SU-DHL-6 (cell line): Measurements from ENCODE around the gene ELAVL1.

ENCODE experiments used
- H2AFZ ChIP-seq: fragments of 200-600 bp; sonication (generic); 2 replicates; pipeline ENCODE4 v1.6.1; 2014; ENCODE audit warnings: low read depth, mild to moderate bottlenecking, moderate library complexity, mixed read lengths, antibody characterized with exemption, low read length; ENCODE audit not compliant: severe bottlenecking
- H3F3A ChIP-seq: fragments of 200-600 bp; shearing (Covaris generic); 2 replicates; pipeline ENCODE4 v1.6.0; 2016; ENCODE audit warnings: antibody characterized with exemption, mild to moderate bottlenecking; ENCODE audit not compliant: insufficient read depth
- H3K27ac ChIP-seq: fragments of 200-600 bp; sonication (generic); 2 replicates; pipeline ENCODE4 v1.5.1; 2016; ENCODE audit warnings: low read depth, mild to moderate bottlenecking, low read length, moderate library complexity, mixed read lengths
- H3K27me3 ChIP-seq: fragments of 200-600 bp; sonication (generic), shearing (Covaris generic); 2 replicates; pipeline ENCODE4 v1.6.0; 2014; ENCODE audit warnings: mild to moderate bottlenecking, low read length
- H3K36me3 ChIP-seq: fragments of 200-600 bp; sonication (generic); 2 replicates; pipeline ENCODE4 v1.6.1; 2014; ENCODE audit warnings: mild to moderate bottlenecking, low read length, mixed read lengths
- H3K4me2 ChIP-seq: fragments of 300-600, 200-600 bp; shearing (Covaris generic), sonication (generic); 2 replicates; pipeline ENCODE4 v1.6.0; 2014; ENCODE audit warnings: low read length, low read depth, mild to moderate bottlenecking; ENCODE audit not compliant: poor library complexity, severe bottlenecking
- H3K4me3 ChIP-seq: fragments of 200-600 bp; sonication (generic); 2 replicates; pipeline ENCODE4 v1.5.1; 2014; ENCODE audit warnings: antibody characterized with exemption, low read length, mild to moderate bottlenecking, mixed read lengths; ENCODE audit not compliant: insufficient read depth, poor library complexity, severe bottlenecking
- H3K79me2 ChIP-seq: fragments of 200-600 bp; sonication (generic); 2 replicates; pipeline ENCODE4 v1.6.1; 2014; ENCODE audit warnings: mild to moderate bottlenecking, low read length, moderate library complexity; ENCODE audit not compliant: insufficient read depth
- H3K9ac ChIP-seq: fragments of 200-600 bp; sonication (generic); 2 replicates; pipeline ENCODE4 v1.7.0; 2014; ENCODE audit warnings: mild to moderate bottlenecking, low read length
- H3K9me2 ChIP-seq: fragments of 200-600 bp; sonication (generic); replicated peaks from 2 replicates; pipeline ENCODE4 v1.6.1; 2014; ENCODE audit warnings: low read length; ENCODE audit not compliant: insufficient read depth
- H3K9me3 ChIP-seq: fragments of 200-600 bp; sonication (generic); 2 replicates; pipeline ENCODE4 v1.6.1; 2014; ENCODE audit warnings: low read length, mixed read lengths; ENCODE audit not compliant: insufficient read depth
- H4K20me1 ChIP-seq: fragments of 200-600 bp; sonication (generic); 2 replicates; pipeline ENCODE4 v1.6.1; 2014; ENCODE audit warnings: low read depth, mild to moderate bottlenecking, antibody characterized with exemption, low read length, moderate library complexity, mixed read lengths
- EZH2phosphoT487 ChIP-seq: fragments of 200-600 bp; sonication (generic), shearing (Covaris generic); conservative IDR thresholded peaks from 2 replicates; pipeline ENCODE4 v1.6.1; 2018; ENCODE audit warnings: mild to moderate bottlenecking, antibody characterized with exemption, low read length, moderate library complexity, mixed read lengths
- TF ChIP-seq, protein P1 (sequence below): fragments of 200-600 bp; sonication (generic); IDR thresholded peaks from one replicate; pipeline ENCODE4 v1.5.1; 2017; ENCODE audit warnings: antibody characterized with exemption, mild to moderate bottlenecking, low read length, moderate library complexity; ENCODE audit not compliant: insufficient read depth, poor library complexity, severe bottlenecking

ELAVL1 gene

DNA sequence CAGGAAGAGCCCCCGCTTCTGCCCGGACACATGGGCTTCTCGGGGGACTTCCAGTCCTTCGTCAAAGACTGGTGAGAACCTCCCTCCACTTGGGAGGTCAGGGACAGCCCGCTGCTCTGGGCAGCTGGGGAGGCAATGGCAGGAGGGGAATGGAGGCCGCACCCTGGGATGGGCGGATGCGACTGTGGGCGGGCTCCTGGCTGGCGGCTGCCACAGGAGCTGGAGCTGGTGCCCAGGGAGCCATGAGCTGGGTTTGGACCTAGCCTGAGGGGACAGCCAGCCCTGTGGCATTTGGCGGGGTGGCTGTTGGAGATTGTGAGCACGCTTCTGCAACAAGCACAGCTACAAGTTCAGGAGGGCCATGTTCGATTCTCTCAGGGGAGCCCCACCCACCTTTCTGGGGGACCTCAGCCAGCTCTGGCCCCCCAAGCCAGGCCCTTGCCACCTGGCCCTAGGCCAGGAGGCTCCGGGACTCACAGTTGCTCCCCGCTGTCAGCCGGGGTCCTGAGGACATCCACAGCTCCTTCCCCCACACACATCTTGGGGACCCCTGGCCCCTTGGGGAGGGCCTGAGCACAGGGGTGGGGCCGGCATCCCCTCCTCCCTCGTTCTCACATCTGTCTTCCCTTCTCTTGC is 93.8 kb downstream of the ELAVL1 start:
- no peaks in the 10 kb centered on the region for H3K9me3 ChIP-seq
- H3K4me2 ChIP-seq, result no peak overlapping the region
- no peak overlapping the region for H2AFZ ChIP-seq
- H3K27ac ChIP-seq, result no peak overlapping the region
- H3F3A ChIP-seq, result 0 out of 2 replicates have a peak, but pooled peaks cover 3% of the 10 kb centered on the region
- no peak for TF ChIP-seq EZH2phosphoT487
- TF ChIP-seq, protein P1, sequence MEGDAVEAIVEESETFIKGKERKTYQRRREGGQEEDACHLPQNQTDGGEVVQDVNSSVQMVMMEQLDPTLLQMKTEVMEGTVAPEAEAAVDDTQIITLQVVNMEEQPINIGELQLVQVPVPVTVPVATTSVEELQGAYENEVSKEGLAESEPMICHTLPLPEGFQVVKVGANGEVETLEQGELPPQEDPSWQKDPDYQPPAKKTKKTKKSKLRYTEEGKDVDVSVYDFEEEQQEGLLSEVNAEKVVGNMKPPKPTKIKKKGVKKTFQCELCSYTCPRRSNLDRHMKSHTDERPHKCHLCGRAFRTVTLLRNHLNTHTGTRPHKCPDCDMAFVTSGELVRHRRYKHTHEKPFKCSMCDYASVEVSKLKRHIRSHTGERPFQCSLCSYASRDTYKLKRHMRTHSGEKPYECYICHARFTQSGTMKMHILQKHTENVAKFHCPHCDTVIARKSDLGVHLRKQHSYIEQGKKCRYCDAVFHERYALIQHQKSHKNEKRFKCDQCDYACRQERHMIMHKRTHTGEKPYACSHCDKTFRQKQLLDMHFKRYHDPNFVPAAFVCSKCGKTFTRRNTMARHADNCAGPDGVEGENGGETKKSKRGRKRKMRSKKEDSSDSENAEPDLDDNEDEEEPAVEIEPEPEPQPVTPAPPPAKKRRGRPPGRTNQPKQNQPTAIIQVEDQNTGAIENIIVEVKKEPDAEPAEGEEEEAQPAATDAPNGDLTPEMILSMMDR, result no peak
- no peak overlapping the region for H3K4me3 ChIP-seq
- H3K27me3 ChIP-seq, result no peaks in the 10 kb centered on the region
- no peaks in the 10 kb centered on the region for H3K36me3 ChIP-seq
- H4K20me1 ChIP-seq, result no peaks in the 10 kb centered on the region
- H3K79me2 ChIP-seq, result peaks cover 4% of the 10 kb centered on the region; the same call in 1 of the 2 replicates
- H3K9ac ChIP-seq, result no peak overlapping the region
- H3K9me2 ChIP-seq, result no peaks in the 10 kb centered on the region

DNA sequence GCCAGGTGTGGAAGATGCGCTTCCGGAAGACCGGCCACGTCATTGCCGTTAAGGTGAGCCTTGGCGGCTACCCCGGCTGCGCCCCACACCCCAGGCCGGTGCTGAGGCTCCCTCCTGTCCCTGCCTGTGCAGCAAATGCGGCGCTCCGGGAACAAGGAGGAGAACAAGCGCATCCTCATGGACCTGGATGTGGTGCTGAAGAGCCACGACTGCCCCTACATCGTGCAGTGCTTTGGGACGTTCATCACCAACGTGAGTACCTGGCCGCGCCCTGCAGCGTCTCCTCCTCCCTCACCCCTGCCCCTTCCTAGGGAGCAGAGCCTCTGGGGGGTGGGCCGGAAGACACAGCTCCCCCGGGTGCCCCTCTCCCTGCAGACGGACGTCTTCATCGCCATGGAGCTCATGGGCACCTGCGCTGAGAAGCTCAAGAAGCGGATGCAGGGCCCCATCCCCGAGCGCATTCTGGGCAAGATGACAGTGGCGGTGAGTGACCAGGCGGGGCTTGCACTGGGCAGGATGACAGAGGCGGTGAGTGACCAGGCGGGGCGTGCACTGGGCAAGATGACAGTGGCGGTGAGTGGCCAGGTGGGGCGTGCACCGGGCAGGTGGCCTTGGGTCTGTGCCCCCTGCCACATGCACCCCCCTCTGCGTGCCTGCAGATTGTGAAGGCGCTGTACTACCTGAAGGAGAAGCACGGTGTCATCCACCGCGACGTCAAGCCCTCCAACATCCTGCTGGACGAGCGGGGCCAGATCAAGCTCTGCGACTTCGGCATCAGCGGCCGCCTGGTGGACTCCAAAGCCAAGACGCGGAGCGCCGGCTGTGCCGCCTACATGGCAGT is 94.9 kb downstream of the ELAVL1 start:
- Histone ChIP-seq H3K9me3 (no peaks in the 10 kb centered on the region), H3F3A (0 out of 2 replicates have a peak, but pooled peaks cover 3% of the 10 kb centered on the region), H3K36me3 (no peaks in the 10 kb centered on the region), H3K27ac (no peak overlapping the region), H4K20me1 (no peaks in the 10 kb centered on the region), H2AFZ (no peak overlapping the region), H3K4me2 (no peak overlapping the region), H3K9ac (no peak overlapping the region), H3K27me3 (no peaks in the 10 kb centered on the region), H3K4me3 (no peak overlapping the region), H3K9me2 (no peaks in the 10 kb centered on the region), H3K79me2 (peaks cover 13% of the 10 kb centered on the region)
- no peak for TF ChIP-seq EZH2phosphoT487
- TF ChIP-seq, protein P1, result no peak

DNA sequence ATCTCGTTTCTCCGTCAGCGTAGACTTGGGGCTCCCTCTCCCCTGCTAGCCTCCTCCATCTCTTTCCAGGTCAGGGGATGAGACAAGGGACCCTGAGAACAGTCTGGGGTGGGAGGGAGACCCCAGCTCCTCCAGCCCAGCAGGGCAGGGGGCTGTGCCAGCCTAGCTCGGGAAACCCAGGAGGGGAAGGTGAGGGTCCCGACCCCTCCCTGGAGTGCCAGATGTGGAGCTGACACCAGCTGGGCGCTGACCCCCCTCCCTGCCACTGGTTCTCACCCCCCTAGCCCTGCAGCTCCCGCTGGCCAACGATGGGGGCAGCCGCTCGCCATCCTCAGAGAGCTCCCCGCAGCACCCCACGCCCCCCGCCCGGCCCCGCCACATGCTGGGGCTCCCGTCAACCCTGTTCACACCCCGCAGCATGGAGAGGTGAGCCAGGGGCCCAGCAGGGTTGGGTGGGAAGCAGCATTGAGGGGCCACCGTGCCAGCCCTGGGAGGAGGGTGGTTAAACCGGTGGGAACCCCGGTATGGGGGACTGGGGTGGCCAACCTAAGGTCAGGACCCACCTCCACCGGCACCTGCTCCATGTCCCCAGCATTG is 95.9 kb downstream of the ELAVL1 start:
- TF ChIP-seq EZH2phosphoT487, result no peak
- TF ChIP-seq, protein P1, result no peak
- H3K9me2 ChIP-seq, result no peaks in the 10 kb centered on the region
- H2AFZ ChIP-seq, result no peak overlapping the region
- H3K27ac ChIP-seq, result no peak overlapping the region
- peaks cover 23% of the 10 kb centered on the region for H3K79me2 ChIP-seq
- H3K27me3 ChIP-seq, result no peaks in the 10 kb centered on the region
- H3K4me2 ChIP-seq, result no peak overlapping the region
- H4K20me1 ChIP-seq, result no peaks in the 10 kb centered on the region
- no peaks in the 10 kb centered on the region for H3K9me3 ChIP-seq
- no peaks in the 10 kb centered on the region for H3K36me3 ChIP-seq
- H3F3A ChIP-seq, result 0 out of 2 replicates have a peak, but pooled peaks cover 3% of the 10 kb centered on the region
- H3K9ac ChIP-seq, result no peak overlapping the region
- no peak overlapping the region for H3K4me3 ChIP-seq
